GM12892 (cell line): ENCODE results near the gene CCDC13.

ENCODE experiments used
- POLR2A ChIP-seq: IDR thresholded peaks from 2 replicates; pipeline ENCODE4 v1.6.1; 2011; ENCODE audit warnings: low read depth, low read length, control low read depth
- POLR2AphosphoS5 ChIP-seq: IDR thresholded peaks from 2 replicates; pipeline ENCODE4 v1.6.1; 2011; ENCODE audit warnings: low read depth, low read length, control low read depth
- TAF1 ChIP-seq: IDR thresholded peaks from 2 replicates; pipeline ENCODE4 v1.6.1; 2011; ENCODE audit warnings: low read depth, mild to moderate bottlenecking, control low read depth, low read length, borderline replicate concordance

GRCh38 chr3:42741796-42742195 is 31.3 kb downstream of the CCDC13 start:
- no peak for TF ChIP-seq POLR2A
- no peak for TF ChIP-seq POLR2AphosphoS5
- no peak for TF ChIP-seq TAF1
